Thoracic aorta (tissue), 2 donors: Measurements from ENCODE around the gene LAPTM5. TPM values are rescaled to one million over a fixed set of nuclear protein-coding genes. Genes with fewer than 3 reads are reported as not detected.

Source experiments
- ATAC-seq: fragments of 150-250 bp; one replicate; pipeline ENCODE4 v1.8.0; 2017; ENCODE audit warnings: low read depth; ENCODE audit not compliant: insufficient number of reproducible peaks, low FRiP score
- DNase-seq: peaks from one replicate; pipeline ENCODE4 v3.0.0-alpha.2; 2020; ENCODE audit warnings: low spot score
- H3K27ac ChIP-seq, 2 donors: fragments of 200-600 bp; sonication (generic); 1 replicate in 1 of 2; 2 replicates in 1 of 2; pipeline ENCODE4 v1.5.1; 2016; ENCODE audit warnings: mild to moderate bottlenecking in 2 of 2, moderate library complexity in 2 of 2
- H3K27me3 ChIP-seq: fragments of 200-600 bp; sonication (generic); replicated peaks from 2 replicates; pipeline ENCODE4 v1.6.0; 2016; ENCODE audit warnings: mild to moderate bottlenecking; ENCODE audit not compliant: insufficient read depth
- H3K36me3 ChIP-seq: fragments of 200-600 bp; sonication (generic); one replicate; pipeline ENCODE4 v1.5.1; 2016
- H3K4me1 ChIP-seq, 2 donors: fragments of 200-600 bp; sonication (generic); 1 replicate in 1 of 2; 2 replicates in 1 of 2; pipeline versions ENCODE4 v1.5.1 to v1.6.0; 2016; ENCODE audit warnings: low read depth in 2 of 2, mild to moderate bottlenecking in 1 of 2; ENCODE audit not compliant: control insufficient read depth in 1 of 2
- H3K4me3 ChIP-seq: fragments of 200-600 bp; sonication (generic); 2 replicates; pipeline ENCODE4 v1.5.1; 2016; ENCODE audit warnings: mild to moderate bottlenecking
- H3K9me3 ChIP-seq: fragments of 200-600 bp; sonication (generic); 2 replicates; pipeline ENCODE4 v1.5.1; 2016
- CTCF ChIP-seq: fragments of 200-600 bp; sonication (generic); IDR thresholded peaks from one replicate; pipeline ENCODE4 v1.5.1; 2019; ENCODE audit warnings: antibody characterized with exemption
- total RNA-seq, 2 donors: library from RNA; depleted of rRNA; stranded (reverse); fragments of >200 nt; gene quantifications; one replicate each; pipeline versions ENCODE4 v1.1.0 to v1.2.3, GENCODE V29; 2016

LAPTM5 gene
- total RNA-seq, 2 donors from 2014 or later, result 91.0 to 127 TPM

GRCh38 chr1:30738040-30738714 lies 19.4 kb downstream of the LAPTM5 start:
- Histone ChIP-seq H3K27me3 (no peaks in the 10 kb centered on the region), H3K36me3 (peaks cover 2% of the 10 kb centered on the region)
- ATAC-seq, result no peak

GRCh38 chr1:30737357-30738039 lies 20.1 kb downstream of the LAPTM5 start:
- H3K27me3 ChIP-seq, result no peaks in the 10 kb centered on the region
- peaks cover 2% of the 10 kb centered on the region for H3K36me3 ChIP-seq
- no peak for TF ChIP-seq CTCF
- ATAC-seq (no peak), DNase-seq (no peak)
- no peak overlapping the region for H3K4me3 ChIP-seq
- no peaks in the 10 kb centered on the region for H3K9me3 ChIP-seq
- no peaks in the 10 kb centered on the region for H3K4me1 ChIP-seq
- no peak overlapping the region for H3K27ac ChIP-seq

More at GRCh38 chr1:30738040-30738714, 19.4 kb downstream of the LAPTM5 start:
- no peak for DNase-seq
- TF ChIP-seq CTCF, result no peak
- Histone ChIP-seq H3K9me3 (no peaks in the 10 kb centered on the region), H3K4me3 (no peak overlapping the region), H3K4me1 (no peaks in the 10 kb centered on the region), H3K27ac (no peak overlapping the region)

GRCh38 chr1:30735668-30736498 lies 21.7 kb downstream of the LAPTM5 start:
- no peak for TF ChIP-seq CTCF
- ATAC-seq (no peak), DNase-seq (no peak)
- Histone ChIP-seq H3K36me3 (peaks cover 2% of the 10 kb centered on the region), H3K27me3 (no peaks in the 10 kb centered on the region), H3K9me3 (no peaks in the 10 kb centered on the region), H3K4me3 (no peak overlapping the region), H3K27ac (no peak overlapping the region), H3K4me1 (no peaks in the 10 kb centered on the region)

- H3K4me1 ChIP-seq, result no peaks in the 10 kb centered on the region
- peaks cover 2% of the 10 kb centered on the region for H3K36me3 ChIP-seq
- no peaks in the 10 kb centered on the region for H3K9me3 ChIP-seq
- no peak overlapping the region for H3K27ac ChIP-seq
- H3K27me3 ChIP-seq, result no peaks in the 10 kb centered on the region
- ATAC-seq (no peak), DNase-seq (no peak)
- H3K4me3 ChIP-seq, result no peak overlapping the region
- no peak for TF ChIP-seq CTCF
Observed at GRCh38 chr1:30735124-30735523, 22.4 kb downstream of the LAPTM5 start.

GRCh38 chr1:30734580-30734979 lies 23.0 kb downstream of the LAPTM5 start:
- Histone ChIP-seq H3K27ac (no peak overlapping the region), H3K36me3 (peaks cover 2% of the 10 kb centered on the region), H3K27me3 (no peaks in the 10 kb centered on the region), H3K9me3 (no peaks in the 10 kb centered on the region), H3K4me3 (no peak overlapping the region), H3K4me1 (no peaks in the 10 kb centered on the region)
- ATAC-seq, result no peak
- no peak for TF ChIP-seq CTCF
- no peak for DNase-seq
